T1000 (cell line): ENCODE results near the gene KCND2.

Experiments
- DNase-seq: peaks from one replicate; lab custom pipeline; 2025; ENCODE audit warnings: mixed read lengths; lab: John Stamatoyannopoulos, UW

The KCND2 gene

GRCh38 chr7:120703585-120704240, 430.7 kb downstream of the KCND2 start:
- no peak for DNase-seq

- DNase-seq = no peak
Observed at GRCh38 chr7:120709252-120709971, 436.4 kb downstream of the KCND2 start.

- no peak for DNase-seq
Observed at GRCh38 chr7:120709972-120710320, 437.0 kb downstream of the KCND2 start.

- no peak for DNase-seq
Observed at GRCh38 chr7:120714945-120715344, 442.0 kb downstream of the KCND2 start.

- DNase-seq = no peak
Observed at GRCh38 chr7:120716307-120716706, 443.3 kb downstream of the KCND2 start.

GRCh38 chr7:120717166-120717565, 444.2 kb downstream of the KCND2 start:
- DNase-seq = no peak

GRCh38 chr7:120718361-120718760, 445.4 kb downstream of the KCND2 start:
- no peak for DNase-seq

GRCh38 chr7:120720317-120720716, 447.3 kb downstream of the KCND2 start:
- DNase-seq = no peak

- no peak for DNase-seq
Observed at GRCh38 chr7:120723465-120724385, 450.8 kb downstream of the KCND2 start.

GRCh38 chr7:120724448-120724847, 451.5 kb downstream of the KCND2 start:
- DNase-seq = no peak

GRCh38 chr7:120724955-120725354, 452.0 kb downstream of the KCND2 start:
- no peak for DNase-seq

- DNase-seq = no peak
Observed at GRCh38 chr7:120725376-120726039, 452.5 kb downstream of the KCND2 start.

GRCh38 chr7:120729245-120729644, 456.3 kb downstream of the KCND2 start:
- DNase-seq = no peak

GRCh38 chr7:120731271-120731670, 458.3 kb downstream of the KCND2 start:
- DNase-seq = no peak

- no peak for DNase-seq
Observed at GRCh38 chr7:120732256-120732655, 459.3 kb downstream of the KCND2 start.

- DNase-seq = no peak
Observed at GRCh38 chr7:120733143-120733542, 460.2 kb downstream of the KCND2 start.

- DNase-seq = no peak
Observed at GRCh38 chr7:120733835-120734234, 460.9 kb downstream of the KCND2 start.

- no peak for DNase-seq
Observed at GRCh38 chr7:120735791-120736190, 462.8 kb downstream of the KCND2 start.

GRCh38 chr7:120738816-120739215, 465.8 kb downstream of the KCND2 start:
- no peak for DNase-seq

- no peak for DNase-seq
Observed at GRCh38 chr7:120740348-120740747, 467.4 kb downstream of the KCND2 start.

GRCh38 chr7:120741371-120742042, 468.5 kb downstream of the KCND2 start:
- no peak for DNase-seq

- DNase-seq = no peak
Observed at GRCh38 chr7:120742372-120742771, 469.4 kb downstream of the KCND2 start.
